GDM1 (cell line): ENCODE data around the gene MAPK6.
A peak's percentile ranks its signal among the peaks of the same experiment; 100 is the strongest.
"Not testable (repeated sequence)": the region's sequence is repeated elsewhere in the genome, so short reads cannot be mapped to it uniquely, and the experiment has no call there.

Experiments used
- DNase-seq: peaks from one replicate; lab custom pipeline; 2025; lab: John Stamatoyannopoulos, UW

The MAPK6 gene

GRCh38 chr15:52080031-52080430 is 61.0 kb downstream of the MAPK6 start:
- DNase-seq, result no peak

GRCh38 chr15:52080706-52081392 is 61.8 kb downstream of the MAPK6 start:
- DNase-seq, result no peak

- DNase-seq, result peak; percentile 71
Measured at GRCh38 chr15:52082197-52083036, 63.4 kb downstream of the MAPK6 start.

- DNase-seq, result not testable (repeated sequence)
Measured at GRCh38 chr15:52083037-52083359, 64.0 kb downstream of the MAPK6 start.

- no peak for DNase-seq
Measured at GRCh38 chr15:52083603-52084002, 64.6 kb downstream of the MAPK6 start.

- DNase-seq, result no peak
Measured at GRCh38 chr15:52085299-52085698, 66.3 kb downstream of the MAPK6 start.

GRCh38 chr15:52086011-52086786 is 67.2 kb downstream of the MAPK6 start:
- no peak for DNase-seq

GRCh38 chr15:52090193-52090592 is 71.2 kb downstream of the MAPK6 start:
- DNase-seq, result no peak

GRCh38 chr15:52093167-52093538 is 74.1 kb downstream of the MAPK6 start:
- no peak for DNase-seq

GRCh38 chr15:52093539-52094510 is 74.8 kb downstream of the MAPK6 start:
- DNase-seq, result peak; percentile 19

- no peak for DNase-seq
Measured at GRCh38 chr15:52094811-52095584, 76.0 kb downstream of the MAPK6 start.

- no peak for DNase-seq
Measured at GRCh38 chr15:52095597-52096262, 76.7 kb downstream of the MAPK6 start.

GRCh38 chr15:52096536-52096935 is 77.5 kb downstream of the MAPK6 start:
- DNase-seq, result not testable (repeated sequence)

GRCh38 chr15:52097180-52097579 is 78.2 kb downstream of the MAPK6 start:
- DNase-seq, result no peak

- DNase-seq, result no peak
Measured at GRCh38 chr15:52098323-52098722, 79.3 kb downstream of the MAPK6 start.

GRCh38 chr15:52099651-52100272 is 80.7 kb downstream of the MAPK6 start:
- DNase-seq, result no peak

GRCh38 chr15:52100807-52101442 is 81.9 kb downstream of the MAPK6 start:
- DNase-seq, result no peak

- no peak for DNase-seq
Measured at GRCh38 chr15:52101542-52102323, 82.7 kb downstream of the MAPK6 start.
